CD4-positive, alpha-beta T cell treated with Interleukin-4 for 4 hours (primary cell): ENCODE measurements around the gene TLE1.
"Not testable (repeated sequence)": the region's sequence is repeated elsewhere in the genome, so short reads cannot be mapped to it uniquely, and the experiment has no call there.

Experiments
- DNase-seq: peaks from one replicate; pipeline ENCODE4 v3.0.0-alpha.2; 2020

The TLE1 gene

GRCh38 chr9:81689343-81690175 is at the start of gene TLE1:
TLE1 (minus strand) TSS chr9:81689547; CDS start chr9:81688240, 1,307 bp downstream.
- DNase-seq = peak; percentile 75

- DNase-seq = no peak
Observed at GRCh38 chr9:81737871-81738507, 48.6 kb upstream of the TLE1 start.

GRCh38 chr9:81730498-81730897 is 41.2 kb upstream of the TLE1 start:
- DNase-seq = not testable (repeated sequence)

DNA sequence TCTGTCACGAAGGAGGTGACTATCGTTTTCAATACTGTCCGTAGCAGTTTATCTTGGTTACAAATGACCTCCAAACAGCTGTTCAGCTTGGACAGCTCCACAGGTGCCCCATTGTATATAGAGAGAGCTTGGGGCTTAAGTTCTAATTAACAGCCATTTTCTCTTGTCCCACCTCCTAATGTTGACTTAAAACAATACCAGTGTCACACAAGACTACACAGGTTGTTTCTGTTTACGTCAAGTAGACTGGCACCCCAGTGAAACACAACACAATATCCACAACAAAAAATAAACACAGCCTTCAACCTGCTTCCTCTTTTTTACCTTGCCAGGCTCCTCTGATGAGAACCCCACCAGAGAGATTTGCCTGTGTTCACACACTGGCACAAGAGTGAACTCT is 39.8 kb upstream of the TLE1 start:
- DNase-seq = no peak

GRCh38 chr9:81724242-81724889 is 35.0 kb upstream of the TLE1 start:
- DNase-seq = no peak

- no peak for DNase-seq
Observed at GRCh38 chr9:81722277-81722676, 32.9 kb upstream of the TLE1 start.

DNA sequence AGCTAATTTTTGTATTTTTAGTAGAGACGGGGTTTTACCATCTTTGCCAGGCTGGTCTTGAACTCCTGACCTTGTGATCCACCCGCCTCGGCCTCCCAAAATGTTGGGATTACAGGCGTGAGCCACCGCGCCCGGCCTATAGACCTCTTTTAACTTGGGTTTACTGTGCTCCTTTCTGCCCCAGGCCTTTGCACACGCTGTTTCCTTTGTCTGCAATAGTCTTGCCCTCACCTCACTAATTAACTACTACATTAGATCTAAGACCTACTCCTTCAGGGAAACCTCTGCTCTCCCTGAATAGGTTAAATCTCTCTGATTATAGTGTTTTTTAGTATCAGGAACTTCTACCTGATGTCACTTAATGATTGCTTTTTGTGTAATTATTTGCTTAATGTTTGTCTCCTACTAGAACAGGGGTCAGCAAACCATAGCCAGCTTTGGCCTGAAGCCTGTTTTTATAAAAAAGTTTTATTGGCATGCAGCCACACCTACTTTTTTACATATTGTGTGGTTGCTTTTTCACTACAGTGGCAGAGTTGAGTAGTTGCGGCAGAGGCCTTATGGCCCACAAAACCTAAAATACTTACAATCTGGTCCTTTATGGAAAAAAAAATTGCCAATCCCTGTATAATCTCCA is 31.2 kb upstream of the TLE1 start:
- DNase-seq = no peak

- DNase-seq = no peak
Observed at GRCh38 chr9:81719972-81720371, 30.6 kb upstream of the TLE1 start.

- no peak for DNase-seq
Observed at GRCh38 chr9:81718244-81718643, 28.9 kb upstream of the TLE1 start.

DNA sequence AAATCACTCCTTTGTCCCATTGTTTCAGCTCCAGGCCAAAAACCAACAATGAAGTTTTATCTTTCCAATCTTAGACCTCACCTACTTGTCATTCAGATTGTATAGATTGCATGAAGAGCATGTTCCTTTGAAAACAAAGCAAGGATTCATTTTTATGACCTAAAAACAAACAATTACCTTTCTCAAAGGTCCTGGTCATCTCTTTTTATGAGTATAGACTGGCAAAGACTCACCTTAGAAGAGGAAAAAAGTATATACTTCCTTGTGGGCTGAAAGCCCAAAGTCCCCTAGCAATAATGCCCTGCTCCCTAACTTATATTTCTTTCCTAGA is 28.4 kb upstream of the TLE1 start:
- DNase-seq = no peak

DNA sequence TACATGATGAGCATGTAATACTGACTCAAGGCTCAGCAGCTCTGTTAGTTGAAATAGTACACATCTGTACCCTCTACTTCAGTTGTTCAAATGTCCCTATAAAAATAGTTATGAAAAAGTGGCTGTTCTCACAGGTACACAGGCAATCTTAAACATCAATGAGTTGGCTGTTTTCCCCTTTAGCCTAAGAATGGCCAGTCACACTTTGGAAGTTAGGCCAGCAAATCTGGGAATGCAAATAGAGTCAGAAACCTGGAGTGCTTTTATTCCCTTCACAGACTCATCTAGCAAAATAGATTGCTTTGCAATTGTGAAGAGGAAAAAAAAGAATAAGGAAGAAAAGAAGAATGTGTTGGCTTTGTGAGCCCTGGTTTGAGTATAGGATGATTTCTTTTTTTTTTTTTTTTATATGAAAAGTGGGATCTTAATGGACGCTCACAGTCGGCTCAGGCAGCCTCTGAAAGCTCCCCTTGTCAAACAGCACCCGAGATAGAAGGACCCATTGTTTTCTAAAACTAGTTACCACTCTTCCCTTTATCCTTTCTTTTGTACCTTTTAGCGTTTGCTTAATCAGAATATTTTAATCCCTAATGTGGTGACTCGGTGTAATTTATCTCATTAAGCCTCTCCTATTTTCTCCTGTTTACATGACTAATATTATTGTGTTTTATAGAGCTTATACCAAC is 27.9 kb upstream of the TLE1 start:
- no peak for DNase-seq

DNA sequence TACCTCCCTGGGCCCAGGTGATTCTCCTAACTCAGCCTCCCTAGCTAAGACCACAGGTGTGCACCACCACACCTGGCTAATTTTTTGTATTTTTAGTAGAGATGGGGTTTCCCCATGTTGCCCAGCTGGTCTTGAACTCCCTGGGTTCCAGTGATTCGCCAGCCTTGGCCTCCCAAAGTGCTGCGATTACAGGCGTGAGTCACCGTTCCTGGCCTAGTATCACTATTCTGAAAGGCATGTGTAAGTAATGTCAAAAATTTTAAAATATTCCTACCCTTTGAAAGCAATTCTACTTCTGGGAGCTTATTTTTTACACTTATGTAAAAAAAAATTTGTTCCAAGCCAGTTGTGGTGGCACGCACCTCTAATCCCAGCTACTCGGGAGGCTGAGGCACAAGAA is 27.1 kb upstream of the TLE1 start:
- no peak for DNase-seq

GRCh38 chr9:81705578-81705977 is 16.2 kb upstream of the TLE1 start:
- no peak for DNase-seq

DNA sequence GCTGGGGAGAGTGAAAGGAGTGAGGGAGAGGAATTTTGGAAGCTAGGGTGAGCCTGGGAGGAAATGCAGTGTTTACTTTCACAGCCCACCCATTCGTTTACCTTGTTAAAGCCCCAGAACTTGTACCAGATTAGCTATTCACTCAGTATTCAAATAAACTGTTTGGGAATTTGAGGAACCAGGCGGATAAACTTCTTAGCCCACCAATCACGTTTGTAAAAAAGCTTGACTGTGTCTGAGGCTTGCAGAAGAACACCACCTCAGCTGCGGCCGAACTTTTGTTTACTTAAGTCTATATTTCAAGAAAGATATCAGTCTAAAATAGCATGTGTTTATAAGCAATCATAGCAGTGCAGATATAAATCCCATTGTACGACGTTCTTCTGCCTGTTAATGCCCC is 5.2 kb upstream of the TLE1 start:
- no peak for DNase-seq

DNA sequence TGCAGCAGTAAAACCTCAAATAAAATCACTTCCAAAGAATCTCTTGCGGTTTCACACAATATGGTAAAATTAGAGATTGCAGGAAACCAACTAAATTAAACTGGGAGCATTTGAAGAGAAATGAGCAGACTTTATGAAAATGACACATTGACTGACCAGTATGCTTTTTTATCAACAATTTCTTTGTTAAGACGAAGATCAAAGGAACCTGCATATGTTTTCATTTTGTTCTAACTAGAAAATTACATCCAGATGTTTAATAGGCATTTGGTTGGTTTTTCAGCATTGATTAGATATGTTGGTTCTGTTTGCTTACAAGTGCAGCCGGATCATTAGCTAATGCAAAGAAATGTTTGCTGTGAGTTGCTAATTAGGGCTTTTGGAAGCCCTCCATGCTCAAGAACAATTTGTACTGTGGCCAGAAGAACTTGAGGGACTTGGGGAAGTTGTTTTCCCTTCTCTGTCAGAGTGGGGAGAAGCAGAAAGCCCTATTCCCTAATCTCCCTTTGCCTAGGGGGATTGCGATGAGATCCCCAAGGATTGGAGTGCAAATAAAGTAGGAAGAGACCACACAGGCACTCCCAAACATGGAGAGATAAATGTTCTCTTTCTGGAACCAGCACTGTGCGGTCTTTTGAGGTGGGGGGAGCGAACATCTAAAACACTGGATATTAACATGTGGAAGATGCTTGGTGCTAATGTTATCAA is 4.5 kb upstream of the TLE1 start:
- DNase-seq = no peak

GRCh38 chr9:81690251-81690851 is 1.0 kb upstream of the TLE1 start:
- DNase-seq = no peak

GRCh38 chr9:81689093-81689342 is 329 bp downstream of the TLE1 start:
- not testable (repeated sequence) for DNase-seq

DNA sequence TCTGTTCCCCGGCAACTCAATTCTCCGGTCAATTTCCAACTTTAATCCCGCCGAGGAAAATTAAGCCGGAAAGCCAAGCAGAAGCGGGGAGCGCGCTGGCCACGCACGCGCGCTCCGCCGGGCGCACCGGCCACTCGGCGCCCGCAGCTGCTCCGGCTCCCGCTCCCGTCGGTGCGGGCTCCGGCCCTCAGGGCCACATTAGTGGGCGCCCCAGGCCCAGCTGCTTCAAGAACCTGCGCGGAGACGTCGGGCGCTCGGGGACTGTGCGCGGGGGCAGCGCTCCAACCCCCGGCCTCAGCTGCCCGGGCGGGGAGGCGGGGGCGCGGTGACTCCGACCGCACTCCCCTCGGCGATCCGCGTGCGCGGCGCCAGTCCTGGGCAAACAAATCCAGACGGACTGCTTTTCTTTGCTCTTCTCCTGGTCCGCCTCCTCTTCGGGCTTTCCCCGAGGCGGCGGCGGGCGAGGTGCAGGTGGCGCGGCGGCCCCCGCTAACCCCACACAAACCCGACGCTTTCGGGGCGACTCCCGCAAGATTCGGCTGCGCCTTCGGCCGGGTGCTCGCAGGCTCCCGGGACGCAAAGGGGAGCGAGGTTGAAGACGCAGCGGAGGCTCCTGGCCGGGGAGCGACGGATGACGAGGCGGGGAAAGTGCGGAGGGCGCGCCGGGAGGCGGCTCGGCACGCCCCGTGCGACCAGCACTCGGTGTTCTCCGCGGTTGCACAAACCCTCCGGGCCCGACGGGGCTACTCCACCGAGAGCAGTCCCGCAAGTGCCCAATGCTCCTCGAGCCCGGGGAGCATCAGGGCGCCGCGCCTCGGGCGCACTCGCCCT is 870 bp downstream of the TLE1 start:
- not testable (repeated sequence) for DNase-seq

GRCh38 chr9:81687521-81688261 is 1.7 kb downstream of the TLE1 start:
- no peak for DNase-seq
